ENCODE results near the gene NOSTRIN. TPM values are rescaled to one million over a fixed set of nuclear protein-coding genes. Genes with fewer than 3 reads are reported as not detected.

NOSTRIN gene
- polyA plus RNA-seq, 3 donors from 2014 or later: not detected

DNA sequence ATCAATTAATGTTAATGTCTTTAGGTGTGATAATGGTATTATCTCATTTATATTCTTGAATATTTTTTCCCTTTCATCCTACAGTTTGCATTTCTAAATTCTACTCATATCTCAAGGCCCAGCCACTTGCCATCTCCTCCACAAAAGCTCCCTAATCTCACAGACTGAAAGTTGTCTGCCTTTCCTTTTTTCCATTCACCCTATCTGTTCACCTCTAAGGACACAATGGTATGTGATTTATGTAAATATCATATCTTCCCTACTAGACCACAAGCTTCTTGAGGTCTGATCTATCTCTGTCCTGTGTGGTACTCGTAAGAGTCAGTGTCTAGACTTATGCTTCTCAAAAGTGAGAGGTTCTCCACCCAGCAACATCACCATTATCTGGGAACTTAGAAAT is 91.7 kb downstream of the NOSTRIN start:
- H3K27ac Mint-ChIP-seq: no peak overlapping the region
- no peaks in the 10 kb centered on the region for H3K9me3 Mint-ChIP-seq
- peaks cover 0 to 4% (median 0%) of the 10 kb centered on the region in 3 donors for H3K36me3 Mint-ChIP-seq
- DNase-seq: no peak
- H3K27me3 Mint-ChIP-seq (ENCODE audit: low read depth in 3 of 3): peaks cover 8 to 16% (median 12%) of the 10 kb centered on the region in 3 donors
- peaks cover 11 to 18% of the 10 kb centered on the region in 2 donors for H3K4me1 Mint-ChIP-seq
- H3K4me3 Mint-ChIP-seq: no peak overlapping the region

DNA sequence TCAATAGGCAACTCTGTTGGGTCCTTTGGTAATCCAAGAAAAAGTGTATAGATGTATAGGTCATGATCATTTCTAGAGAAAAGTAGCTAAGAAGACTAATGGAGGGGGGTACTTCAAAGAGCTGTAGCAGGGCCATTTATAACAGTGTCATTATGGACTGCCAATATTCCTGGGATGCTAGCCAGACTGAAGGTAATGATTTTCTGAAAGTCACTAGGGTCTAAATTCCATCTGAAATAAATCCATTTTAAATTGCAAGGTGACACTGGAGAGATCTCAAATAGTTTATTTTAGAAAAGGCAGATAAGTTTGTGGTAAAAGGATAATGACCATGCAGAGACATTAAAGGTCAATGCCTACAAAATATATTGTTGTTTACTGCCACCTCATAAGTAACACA is 92.3 kb downstream of the NOSTRIN start:
- Mint-ChIP-seq H3K36me3 (peaks cover 0 to 4% (median 0%) of the 10 kb centered on the region in 3 donors), H3K9me3 (no peaks in the 10 kb centered on the region), H3K4me1 (peaks cover 11 to 12% of the 10 kb centered on the region in 2 donors), H3K27ac (no peak overlapping the region), H3K4me3 (no peak overlapping the region), H3K27me3 (ENCODE audit: low read depth in 3 of 3) (peaks cover 8 to 16% (median 12%) of the 10 kb centered on the region in 3 donors)
- DNase-seq: no peak

DNA sequence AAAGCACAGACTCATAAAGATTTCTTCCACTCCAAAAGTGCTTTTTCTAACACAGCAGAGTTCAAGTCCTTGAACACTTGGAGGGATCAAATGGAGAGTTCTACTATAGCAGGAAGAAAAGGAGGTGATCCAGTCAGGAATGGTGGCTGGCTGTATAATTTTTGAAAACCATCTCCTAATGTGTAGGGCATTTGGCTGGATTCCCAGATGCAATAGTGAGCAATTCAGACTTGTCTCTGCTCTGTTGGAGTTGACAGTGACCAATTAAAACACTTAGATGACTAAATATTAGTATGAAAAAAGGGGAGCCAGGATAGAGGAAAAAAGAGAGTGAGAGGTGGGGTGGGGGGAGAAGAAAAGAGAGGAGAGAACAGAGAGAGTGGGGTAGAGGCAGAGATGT is 93.3 kb downstream of the NOSTRIN start:
- Mint-ChIP-seq H3K4me1 (peaks cover under 1 to 1% of the 10 kb centered on the region in 2 donors), H3K4me3 (no peak overlapping the region), H3K27ac (no peak overlapping the region), H3K9me3 (no peaks in the 10 kb centered on the region), H3K27me3 (ENCODE audit: low read depth in 3 of 3) (peaks cover 4 to 11% (median 7%) of the 10 kb centered on the region in 3 donors), H3K36me3 (peaks cover 0 to 4% (median 0%) of the 10 kb centered on the region in 3 donors)
- no peak for DNase-seq

DNA sequence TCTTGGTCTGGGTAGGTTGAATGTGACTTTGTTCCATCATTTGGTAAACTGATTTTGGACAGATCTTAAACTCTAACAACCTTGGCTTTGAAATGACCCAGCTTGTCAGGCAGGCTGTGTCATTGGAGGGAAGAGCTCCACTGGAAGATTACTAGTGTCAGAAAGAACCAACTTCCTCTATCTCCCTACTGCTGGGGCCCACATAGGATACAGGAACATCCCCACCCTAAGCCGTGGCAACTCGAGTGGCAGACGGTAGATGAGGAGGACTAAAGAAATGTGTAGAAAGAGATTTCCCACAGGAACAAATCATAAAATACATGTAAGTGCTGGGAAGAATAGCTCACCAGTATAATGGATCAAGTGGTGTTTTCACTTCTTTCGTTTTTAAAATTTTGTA is 94.3 kb downstream of the NOSTRIN start:
- Mint-ChIP-seq H3K4me1 (no peaks in the 10 kb centered on the region), H3K27ac (no peak overlapping the region), H3K9me3 (no peaks in the 10 kb centered on the region), H3K36me3 (peaks cover 0 to 4% (median 0%) of the 10 kb centered on the region in 3 donors), H3K27me3 (ENCODE audit: low read depth in 3 of 3) (peaks cover 4 to 10% (median 7%) of the 10 kb centered on the region in 3 donors), H3K4me3 (no peak overlapping the region)
- no peak for DNase-seq

DNA sequence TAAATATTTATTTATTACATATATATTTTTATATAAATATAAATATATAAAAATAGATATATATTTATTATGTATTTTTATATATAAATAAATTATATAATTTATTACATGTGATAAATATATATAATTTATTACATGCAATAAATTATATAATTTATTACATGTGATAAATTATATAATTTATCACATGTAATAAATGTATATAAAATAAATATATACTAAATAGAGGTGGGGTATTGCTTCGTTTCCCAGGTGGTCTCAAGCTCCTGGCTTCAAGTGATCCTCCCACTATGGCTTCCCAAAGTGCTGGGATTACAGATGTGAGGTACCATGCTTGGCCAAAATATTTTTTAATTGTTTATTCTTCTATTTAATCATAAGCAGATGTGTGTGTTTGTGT is 95.0 kb downstream of the NOSTRIN start:
- peaks cover 0 to 4% (median 0%) of the 10 kb centered on the region in 3 donors for H3K36me3 Mint-ChIP-seq
- no peaks in the 10 kb centered on the region for H3K9me3 Mint-ChIP-seq
- DNase-seq: no peak
- H3K27ac Mint-ChIP-seq: no peak overlapping the region
- peaks cover 4 to 11% (median 7%) of the 10 kb centered on the region in 3 donors for H3K27me3 Mint-ChIP-seq (ENCODE audit: low read depth in 3 of 3)
- no peaks in the 10 kb centered on the region for H3K4me1 Mint-ChIP-seq
- no peak overlapping the region for H3K4me3 Mint-ChIP-seq

DNA sequence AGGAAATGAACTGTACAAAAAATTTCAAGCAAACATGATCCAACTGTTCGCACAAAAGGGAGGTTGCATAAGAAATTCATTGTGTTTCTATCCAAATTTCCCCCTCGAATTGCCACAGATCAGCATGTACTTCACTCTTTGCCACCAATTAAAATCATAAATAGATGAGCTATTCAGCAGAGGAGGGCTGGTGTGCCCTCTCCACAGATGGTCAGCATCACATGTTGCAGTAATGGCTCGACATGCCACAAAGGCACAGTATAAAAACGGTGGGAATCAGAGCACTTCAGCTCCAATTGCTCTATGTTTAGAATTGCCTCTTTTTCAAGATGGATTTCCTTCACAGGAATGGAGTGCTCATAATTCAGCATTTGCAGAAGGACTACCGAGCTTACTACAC is 98.6 kb downstream of the NOSTRIN start, which contains the start of gene G6PC2:
Gene G6PC2 (plus strand): TSS at position 289 of the 400 bp plus-strand sequence. CDS start 41 bp downstream, at position 330.
- H3K4me3 Mint-ChIP-seq: no peak within 1 kb of the TSS
- H3K9me3 Mint-ChIP-seq: no peaks in the 10 kb centered on the region
- DNase-seq: no peak
- H3K36me3 Mint-ChIP-seq: no peaks in the 10 kb centered on the region
- no peak within 1 kb of the TSS for H3K27ac Mint-ChIP-seq
- no peaks in the 10 kb centered on the region for H3K4me1 Mint-ChIP-seq
- H3K27me3 Mint-ChIP-seq (ENCODE audit: low read depth in 3 of 3): peaks cover 1 to 16% (median 2%) of the 10 kb centered on the region in 3 donors

DNA sequence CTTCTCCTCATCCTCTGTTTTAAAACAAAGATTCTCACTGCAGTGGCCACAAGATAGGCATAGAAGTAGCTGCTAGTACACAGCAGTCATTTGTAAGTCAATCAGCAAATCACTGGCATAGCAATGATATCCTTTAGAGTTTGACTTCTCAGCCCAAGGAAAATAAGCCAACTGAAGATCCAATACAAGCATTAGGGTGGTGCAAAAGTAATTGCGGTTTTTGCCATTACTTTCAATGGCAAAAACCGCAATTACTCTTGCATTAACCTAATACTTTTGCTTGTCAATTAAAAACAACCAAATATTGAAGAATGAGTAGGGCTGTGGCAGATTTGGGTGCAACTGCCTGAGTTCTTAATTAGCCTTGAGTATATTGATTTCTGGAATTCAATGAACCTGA is 101.5 kb downstream of the NOSTRIN start:
- Mint-ChIP-seq H3K4me3 (no peak overlapping the region), H3K4me1 (no peaks in the 10 kb centered on the region), H3K27ac (no peak overlapping the region), H3K9me3 (no peaks in the 10 kb centered on the region), H3K36me3 (no peaks in the 10 kb centered on the region), H3K27me3 (ENCODE audit: low read depth in 3 of 3) (peaks cover 2 to 29% (median 5%) of the 10 kb centered on the region in 3 donors)
- DNase-seq: no peak

DNA sequence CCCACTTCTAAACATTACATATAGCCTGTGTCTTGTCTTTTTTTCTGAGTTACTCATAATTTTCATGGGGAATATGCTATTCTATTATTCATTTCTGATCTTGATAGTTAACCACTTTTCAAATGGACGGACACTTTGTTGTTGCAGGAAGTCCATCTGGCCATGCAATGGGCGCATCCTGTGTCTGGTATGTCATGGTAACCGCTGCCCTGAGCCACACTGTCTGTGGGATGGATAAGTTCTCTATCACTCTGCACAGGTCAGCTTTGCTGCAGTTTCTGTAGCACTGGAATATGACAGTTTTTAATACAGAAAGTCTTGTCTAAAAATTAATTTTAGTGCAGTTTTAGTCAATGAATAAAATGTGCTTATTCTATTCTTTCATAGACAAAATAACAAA is 101.9 kb downstream of the NOSTRIN start:
- H3K4me1 Mint-ChIP-seq: no peaks in the 10 kb centered on the region
- no peak overlapping the region for H3K27ac Mint-ChIP-seq
- no peak overlapping the region for H3K4me3 Mint-ChIP-seq
- H3K36me3 Mint-ChIP-seq: no peaks in the 10 kb centered on the region
- no peak for DNase-seq
- H3K27me3 Mint-ChIP-seq (ENCODE audit: low read depth in 3 of 3): peaks cover 0 to 31% (median 5%) of the 10 kb centered on the region in 3 donors
- H3K9me3 Mint-ChIP-seq: no peaks in the 10 kb centered on the region

DNA sequence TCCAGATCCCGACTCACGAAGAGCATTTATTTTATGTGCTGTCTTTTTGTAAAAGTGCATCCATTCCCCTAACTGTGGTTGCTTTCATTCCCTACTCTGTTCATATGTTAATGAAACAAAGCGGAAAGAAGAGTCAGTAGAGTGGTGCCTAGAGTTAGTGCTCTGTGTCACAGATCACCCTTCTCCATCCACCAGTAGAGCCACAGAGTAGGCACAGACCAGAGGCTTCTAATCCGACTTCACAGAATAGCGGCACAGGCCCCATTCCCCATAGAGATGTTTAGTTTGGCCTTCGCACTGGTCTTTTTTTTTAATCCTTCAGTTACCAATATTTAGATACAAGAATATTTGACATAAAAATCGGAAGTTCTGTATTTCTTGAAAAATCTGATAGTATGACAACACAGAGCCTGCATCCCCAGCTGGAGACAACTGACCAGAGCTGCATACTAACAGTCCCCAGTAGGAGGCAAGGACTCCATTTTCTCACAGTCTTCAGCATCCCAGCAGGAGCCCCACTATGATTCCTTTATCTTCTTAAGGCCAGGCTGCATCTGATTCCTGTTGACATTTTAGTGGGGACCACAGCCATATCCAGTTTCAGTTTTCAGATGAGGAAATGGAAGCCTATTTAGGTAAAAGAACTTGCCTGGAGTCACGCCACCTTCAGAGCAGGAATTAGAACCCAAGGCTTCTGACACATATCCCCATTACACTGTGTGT is 105.7 kb downstream of the NOSTRIN start:
- Mint-ChIP-seq H3K4me3 (no peak overlapping the region), H3K27me3 (ENCODE audit: low read depth in 3 of 3) (peaks cover 5 to 37% (median 9%) of the 10 kb centered on the region in 3 donors), H3K4me1 (peaks cover 0 to 7% of the 10 kb centered on the region in 2 donors), H3K9me3 (no peaks in the 10 kb centered on the region), H3K27ac (no peak overlapping the region), H3K36me3 (no peaks in the 10 kb centered on the region)
- DNase-seq: no peak

DNA sequence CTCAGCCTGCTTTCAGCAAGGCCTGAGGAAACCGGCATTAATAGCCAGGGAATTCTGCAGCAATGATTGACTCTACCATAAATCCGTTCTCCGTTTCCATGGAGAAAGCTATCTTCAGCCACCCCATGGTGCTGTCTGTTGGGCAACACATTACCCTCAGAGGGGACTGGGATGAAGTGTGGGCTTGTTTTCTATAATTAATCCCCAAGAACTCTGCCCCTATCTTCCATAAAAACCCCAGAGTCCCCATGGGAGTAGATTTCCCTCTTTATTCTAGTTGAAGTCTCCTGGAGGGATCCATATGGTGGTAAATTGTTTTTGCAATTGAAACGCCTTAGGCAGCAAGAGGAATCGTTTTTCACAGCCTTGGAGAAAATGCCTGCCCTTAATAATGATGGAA is 107.9 kb downstream of the NOSTRIN start:
- H3K36me3 Mint-ChIP-seq: no peaks in the 10 kb centered on the region
- no peak for DNase-seq
- no peaks in the 10 kb centered on the region for H3K9me3 Mint-ChIP-seq
- H3K27ac Mint-ChIP-seq: no peak overlapping the region
- no peak overlapping the region for H3K4me3 Mint-ChIP-seq
- peaks cover 0 to 7% of the 10 kb centered on the region in 2 donors for H3K4me1 Mint-ChIP-seq
- peaks cover 10 to 30% (median 11%) of the 10 kb centered on the region in 3 donors for H3K27me3 Mint-ChIP-seq (ENCODE audit: low read depth in 3 of 3)

DNA sequence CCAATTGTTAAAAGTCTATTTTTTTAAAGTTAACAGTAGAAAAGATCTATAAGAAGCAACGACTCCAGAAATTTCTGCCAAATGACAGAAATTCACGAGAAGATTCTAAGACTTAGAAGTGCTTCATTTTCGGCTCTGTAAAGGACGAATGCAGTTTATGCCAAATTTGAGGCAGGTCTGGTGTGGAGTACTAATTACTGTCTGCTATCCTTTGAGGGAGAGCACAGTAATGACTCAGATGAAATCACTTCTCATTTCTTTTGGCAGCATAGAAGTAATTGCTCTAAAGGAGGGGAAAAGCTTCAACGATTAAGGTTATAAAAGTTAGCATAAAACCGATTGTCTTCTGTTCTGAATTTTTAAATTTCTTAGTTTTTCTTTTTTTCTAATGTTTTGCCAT is 110.0 kb downstream of the NOSTRIN start:
- no peak for DNase-seq
- Mint-ChIP-seq H3K27me3 (ENCODE audit: low read depth in 3 of 3) (peaks cover 10 to 22% (median 11%) of the 10 kb centered on the region in 3 donors), H3K4me1 (peaks cover 0 to 7% of the 10 kb centered on the region in 2 donors), H3K4me3 (peak overlapping the region in 2 of 5 donors; percentile 7 to 25), H3K27ac (no peak overlapping the region), H3K36me3 (no peaks in the 10 kb centered on the region), H3K9me3 (no peaks in the 10 kb centered on the region)

DNA sequence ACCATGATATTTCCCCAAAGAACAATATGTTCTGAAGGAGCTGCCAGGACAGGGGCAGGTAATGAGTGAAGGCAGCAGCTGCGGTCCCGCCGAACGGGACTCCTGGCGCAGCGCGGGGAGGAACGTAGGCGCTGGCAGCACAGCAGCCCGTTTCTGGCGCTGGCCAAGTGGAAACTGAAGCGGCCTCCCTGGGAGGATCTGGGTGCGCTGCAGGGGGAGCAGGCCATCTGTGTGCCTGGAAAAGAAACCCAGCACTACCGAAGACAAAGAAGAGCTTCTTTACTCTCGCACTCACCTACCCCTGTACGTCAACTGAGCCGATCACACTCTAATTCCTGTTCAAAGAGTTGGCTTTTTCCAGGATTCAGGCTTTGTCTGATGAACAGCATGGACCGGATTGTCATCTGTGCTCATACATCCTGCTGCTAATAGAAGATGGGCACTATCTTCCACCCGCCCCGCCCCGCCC is 110.5 kb downstream of the NOSTRIN start:
- Mint-ChIP-seq H3K9me3 (no peaks in the 10 kb centered on the region), H3K27ac (no peak overlapping the region), H3K36me3 (no peaks in the 10 kb centered on the region), H3K27me3 (ENCODE audit: low read depth in 3 of 3) (peaks cover 9 to 18% (median 10%) of the 10 kb centered on the region in 3 donors), H3K4me3 (peak overlapping the region in 3 of 5 donors; percentile 7 to 25 (median 24)), H3K4me1 (peaks cover 0 to 7% of the 10 kb centered on the region in 2 donors)
- DNase-seq: no peak

DNA sequence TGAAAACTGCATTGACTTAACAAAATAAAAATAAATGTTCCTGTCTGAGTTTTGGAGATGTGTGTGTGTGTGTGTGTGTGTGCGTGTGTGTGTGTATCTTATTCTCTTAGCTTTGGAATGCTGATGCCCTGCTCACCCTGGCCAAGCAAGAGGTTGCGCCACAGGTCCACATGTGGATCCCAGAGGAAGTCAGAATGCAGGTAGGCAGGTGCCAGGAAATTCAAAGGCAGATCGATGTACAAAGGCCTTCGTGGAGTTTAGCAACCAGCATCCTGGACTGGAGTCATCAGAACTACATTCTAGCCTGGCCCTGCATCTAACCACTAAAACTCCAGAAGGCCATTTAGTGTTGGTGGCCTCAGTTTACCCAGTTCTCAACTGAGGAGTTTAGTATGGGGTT is 111.1 kb downstream of the NOSTRIN start:
- peaks cover 0 to 7% of the 10 kb centered on the region in 2 donors for H3K4me1 Mint-ChIP-seq
- H3K27me3 Mint-ChIP-seq (ENCODE audit: low read depth in 3 of 3): peaks cover 6 to 17% (median 10%) of the 10 kb centered on the region in 3 donors
- H3K27ac Mint-ChIP-seq: no peak overlapping the region
- DNase-seq: no peak
- no peaks in the 10 kb centered on the region for H3K9me3 Mint-ChIP-seq
- no peak overlapping the region for H3K4me3 Mint-ChIP-seq
- no peaks in the 10 kb centered on the region for H3K36me3 Mint-ChIP-seq
